OCI-LY1 (cell line): ENCODE data around the gene ZNF507.

Source experiments
- EZH2 ChIP-seq: fragments of 200-600 bp; sonication (generic), shearing (Covaris generic); IDR thresholded peaks from 2 replicates; pipeline ENCODE4 v1.8.0; 2017; ENCODE audit warnings: borderline replicate concordance, mixed run types, mild to moderate bottlenecking, antibody characterized with exemption, low read length, moderate library complexity, mixed read lengths
- TF ChIP-seq, protein P1 (sequence below): fragments of 200-600 bp; sonication (generic), shearing (Covaris generic); IDR thresholded peaks from 2 replicates; pipeline ENCODE4 v1.5.1; 2017; ENCODE audit warnings: mild to moderate bottlenecking, antibody characterized with exemption, low read length, moderate library complexity, mixed read lengths

DNA sequence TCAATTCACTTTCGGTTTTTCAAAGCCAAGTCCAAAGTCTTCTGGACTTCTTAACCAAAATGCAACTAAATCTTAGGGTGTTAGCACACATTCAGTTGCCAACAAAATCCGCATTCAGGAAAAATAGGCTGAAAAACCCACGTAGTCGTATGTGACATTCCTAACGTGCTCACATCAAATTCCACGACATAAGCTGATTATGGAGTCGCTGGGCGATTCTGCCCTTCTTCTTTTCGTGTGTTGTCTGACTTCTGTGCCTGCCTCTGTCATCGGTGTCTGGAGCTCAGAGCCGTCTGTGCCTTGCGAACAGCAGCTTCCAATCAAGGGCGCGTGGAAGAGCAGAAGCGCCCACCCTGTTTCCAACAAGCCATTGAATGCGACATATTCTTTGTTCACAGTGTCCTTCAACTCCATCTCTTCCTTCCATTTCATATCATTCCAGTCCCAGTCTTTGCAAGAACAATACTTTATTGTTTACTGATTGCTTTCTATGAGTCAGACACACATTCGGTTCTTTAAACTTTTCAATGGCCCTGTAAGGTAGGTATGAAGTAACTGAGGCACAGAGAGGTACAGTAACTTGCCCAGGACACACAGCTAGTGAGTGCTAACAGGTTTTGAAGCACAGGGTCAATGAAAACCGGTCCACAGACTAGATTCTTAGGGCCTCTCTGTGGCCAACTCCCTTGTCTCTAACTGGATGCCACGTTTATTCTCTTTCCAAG is 8.2 kb upstream of the ZNF507 start:
- TF ChIP-seq, protein P1, sequence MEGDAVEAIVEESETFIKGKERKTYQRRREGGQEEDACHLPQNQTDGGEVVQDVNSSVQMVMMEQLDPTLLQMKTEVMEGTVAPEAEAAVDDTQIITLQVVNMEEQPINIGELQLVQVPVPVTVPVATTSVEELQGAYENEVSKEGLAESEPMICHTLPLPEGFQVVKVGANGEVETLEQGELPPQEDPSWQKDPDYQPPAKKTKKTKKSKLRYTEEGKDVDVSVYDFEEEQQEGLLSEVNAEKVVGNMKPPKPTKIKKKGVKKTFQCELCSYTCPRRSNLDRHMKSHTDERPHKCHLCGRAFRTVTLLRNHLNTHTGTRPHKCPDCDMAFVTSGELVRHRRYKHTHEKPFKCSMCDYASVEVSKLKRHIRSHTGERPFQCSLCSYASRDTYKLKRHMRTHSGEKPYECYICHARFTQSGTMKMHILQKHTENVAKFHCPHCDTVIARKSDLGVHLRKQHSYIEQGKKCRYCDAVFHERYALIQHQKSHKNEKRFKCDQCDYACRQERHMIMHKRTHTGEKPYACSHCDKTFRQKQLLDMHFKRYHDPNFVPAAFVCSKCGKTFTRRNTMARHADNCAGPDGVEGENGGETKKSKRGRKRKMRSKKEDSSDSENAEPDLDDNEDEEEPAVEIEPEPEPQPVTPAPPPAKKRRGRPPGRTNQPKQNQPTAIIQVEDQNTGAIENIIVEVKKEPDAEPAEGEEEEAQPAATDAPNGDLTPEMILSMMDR: no peak
- no peak for TF ChIP-seq EZH2
